Stimulated activated naive B cell treated with anti-CD40 and anti-IgM and Interleukin-4, amounts not matched to agents 10 μg/mL and 1 μg/mL and 100 μg/mL, for 72 hours (primary cell): Measurements from ENCODE around the gene ETFBKMT.

Source experiments
- ATAC-seq, 2 donors: fragments of 150-1000 bp; cut with Tn5 transposase; replicated peaks; 2 replicates each; pipeline ENCODE4 v1.10.0; 2021; ENCODE audit warnings: moderate library complexity in 1 of 2
- DNase-seq: peaks from one replicate; pipeline ENCODE4 v3.0.0; 2021
- H3K27ac Mint-ChIP-seq: one replicate; pipeline ENCODE4 v1.8.0; 2022; ENCODE audit warnings: mild to moderate bottlenecking, mixed read lengths
- H3K27me3 Mint-ChIP-seq, 2 donors: one replicate each; pipeline ENCODE4 v1.8.0; 2022; ENCODE audit warnings: mixed read lengths in 2 of 2
- H3K36me3 Mint-ChIP-seq, 2 donors: one replicate each; pipeline ENCODE4 v1.8.0; 2022; ENCODE audit warnings: mixed read lengths in 2 of 2, mild to moderate bottlenecking in 1 of 2
- H3K4me1 Mint-ChIP-seq, 2 donors: one replicate each; pipeline ENCODE4 v1.8.0; 2022; ENCODE audit warnings: mixed read lengths in 2 of 2, mild to moderate bottlenecking in 1 of 2
- H3K4me3 Mint-ChIP-seq, 2 donors: one replicate each; pipeline ENCODE4 v1.8.0; 2022; ENCODE audit warnings: mild to moderate bottlenecking in 2 of 2, mixed read lengths in 2 of 2, moderate library complexity in 1 of 2
- H3K9me3 Mint-ChIP-seq, 2 donors: one replicate each; pipeline ENCODE4 v1.8.0; 2022; ENCODE audit warnings: mixed read lengths in 2 of 2, mild to moderate bottlenecking in 1 of 2

ETFBKMT gene

DNA sequence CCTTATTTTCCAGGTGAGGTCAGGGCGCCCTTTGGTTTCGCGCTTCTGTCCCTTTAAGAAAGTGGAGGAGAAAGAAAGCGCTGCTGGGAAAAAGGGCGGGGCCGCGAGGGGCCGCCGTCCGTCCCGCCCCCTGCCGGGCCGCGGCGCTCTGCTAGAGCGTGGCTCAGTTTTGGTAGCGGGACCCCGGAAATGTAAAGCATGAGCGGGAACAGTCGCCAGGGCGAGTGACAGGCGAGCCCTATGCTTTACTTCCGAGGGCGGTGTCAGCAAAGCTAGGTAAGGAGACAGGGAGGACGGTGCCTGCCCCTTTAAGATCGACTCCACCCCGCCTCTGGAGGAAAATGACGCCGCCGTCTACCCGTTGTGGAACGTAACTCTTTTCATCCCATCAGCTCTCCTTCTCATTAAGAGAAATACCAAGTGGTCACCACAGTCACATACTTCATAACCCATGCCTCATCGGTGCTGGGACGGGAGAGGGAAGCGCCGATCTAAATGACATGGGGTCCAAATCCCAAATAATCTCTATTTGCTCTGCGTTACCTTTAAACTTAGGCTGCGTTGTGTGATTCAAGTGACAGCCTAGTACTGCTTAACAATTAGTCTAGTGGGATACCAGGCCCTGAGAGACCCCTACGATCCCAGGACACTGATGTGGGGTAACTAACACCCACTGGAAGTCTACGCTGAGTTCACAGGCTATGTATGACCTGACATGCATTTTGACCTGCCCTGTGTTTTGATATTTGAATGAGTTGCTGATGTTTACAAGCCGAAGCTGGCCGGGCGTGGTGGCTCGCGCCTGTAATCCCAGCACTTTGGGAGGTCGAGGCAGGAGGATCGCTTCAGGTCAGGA lies at the start of gene ETFBKMT:
TSS of gene ETFBKMT (plus strand) at position 602 of the 856 bp plus-strand sequence. CDS start 2,266 bp downstream, outside the sequence.
- peak within 1 kb of the TSS; percentile 88 to 91 for H3K4me3 Mint-ChIP-seq
- H3K36me3 Mint-ChIP-seq = peaks cover 0 to 4% of the 10 kb centered on the region in 2 donors
- ATAC-seq (peak; percentile 99), DNase-seq (peak; percentile 95)
- peaks cover 0 to 1% of the 10 kb centered on the region in 2 donors for H3K9me3 Mint-ChIP-seq
- H3K4me1 Mint-ChIP-seq = peaks cover 12 to 18% of the 10 kb centered on the region in 2 donors
- H3K27ac Mint-ChIP-seq = peak within 1 kb of the TSS; percentile 89
- no peaks in the 10 kb centered on the region for H3K27me3 Mint-ChIP-seq

DNA sequence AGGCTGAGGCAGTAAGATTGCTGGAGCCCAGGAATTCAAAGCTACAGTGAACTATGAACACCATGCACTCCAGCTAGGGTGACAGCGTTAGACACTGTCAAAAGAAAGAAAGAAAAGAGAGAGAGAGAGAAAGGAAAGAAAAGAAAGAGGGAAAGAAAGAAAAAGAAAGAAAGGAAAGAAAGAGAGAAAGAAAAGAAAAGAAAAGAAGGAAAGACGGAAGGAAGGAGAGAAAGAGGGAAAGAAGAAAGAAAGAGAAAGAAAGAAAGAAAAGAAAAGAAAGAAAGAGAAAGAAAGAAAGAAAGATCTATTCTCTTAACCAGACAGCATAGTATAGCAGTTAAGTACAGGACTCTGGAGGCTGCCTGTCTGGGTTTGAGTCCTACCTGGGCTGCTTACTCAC lies 46.7 kb upstream of the ETFBKMT start:
- DNase-seq (no peak), ATAC-seq (no peak)
- Mint-ChIP-seq H3K36me3 (peaks cover 4 to 7% of the 10 kb centered on the region in 2 donors), H3K27ac (no peak overlapping the region), H3K4me3 (no peak overlapping the region), H3K4me1 (no peaks in the 10 kb centered on the region), H3K27me3 (no peaks in the 10 kb centered on the region), H3K9me3 (peaks cover 5 to 6% of the 10 kb centered on the region in 2 donors)

GRCh38 chr12:31618228-31619025 lies 41.1 kb upstream of the ETFBKMT start:
- Mint-ChIP-seq H3K9me3 (no peaks in the 10 kb centered on the region), H3K4me1 (peaks cover 8 to 22% of the 10 kb centered on the region in 2 donors), H3K27me3 (no peaks in the 10 kb centered on the region), H3K27ac (no peak overlapping the region), H3K36me3 (no peaks in the 10 kb centered on the region), H3K4me3 (no peak overlapping the region)
- DNase-seq (no peak), ATAC-seq (no peak)

DNA sequence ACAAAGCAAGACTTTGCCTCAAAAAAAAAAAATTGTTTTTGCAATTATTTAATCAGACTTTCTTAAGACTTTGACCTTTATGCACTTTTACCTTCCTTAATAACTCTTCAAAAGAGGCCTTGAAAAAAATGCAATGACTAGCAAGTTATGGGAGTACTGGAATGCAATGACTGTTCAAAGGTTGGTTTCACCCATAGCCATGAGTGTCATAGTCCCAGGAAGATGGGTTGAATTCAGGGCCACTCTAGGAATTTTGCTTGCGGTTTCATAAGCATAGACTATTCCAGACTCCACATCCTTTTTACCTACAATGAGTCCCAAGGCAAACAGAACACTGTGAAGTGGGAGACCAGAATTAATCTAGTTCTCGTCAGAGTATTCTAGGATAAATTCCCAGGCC lies 39.2 kb upstream of the ETFBKMT start:
- no peak for DNase-seq
- Mint-ChIP-seq H3K9me3 (no peaks in the 10 kb centered on the region), H3K4me1 (peaks cover 8 to 22% of the 10 kb centered on the region in 2 donors), H3K4me3 (no peak overlapping the region), H3K27ac (no peak overlapping the region), H3K27me3 (no peaks in the 10 kb centered on the region), H3K36me3 (no peaks in the 10 kb centered on the region)
- no peak for ATAC-seq

DNA sequence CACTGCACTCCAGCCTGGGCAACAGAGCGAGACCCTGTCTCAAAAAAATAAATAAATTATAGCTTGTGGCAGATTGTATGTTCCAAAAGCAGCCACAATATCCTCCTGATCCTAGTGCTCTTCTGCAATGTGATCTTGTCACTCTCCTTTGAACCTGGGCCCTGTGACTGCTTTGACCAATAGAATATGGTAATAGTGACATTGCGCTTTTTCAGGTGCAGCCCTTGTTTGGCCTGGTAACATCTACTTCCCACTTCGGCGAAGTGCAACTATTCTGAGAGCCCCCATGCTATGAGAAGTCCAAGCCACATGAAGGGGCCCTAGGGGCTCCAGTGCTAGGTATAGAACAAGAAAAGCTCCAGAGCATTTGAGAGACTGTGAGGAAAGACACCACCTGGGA lies 37.5 kb upstream of the ETFBKMT start:
- no peaks in the 10 kb centered on the region for H3K9me3 Mint-ChIP-seq
- no peak overlapping the region for H3K4me3 Mint-ChIP-seq
- no peaks in the 10 kb centered on the region for H3K36me3 Mint-ChIP-seq
- no peaks in the 10 kb centered on the region for H3K27me3 Mint-ChIP-seq
- peaks cover 8 to 22% of the 10 kb centered on the region in 2 donors for H3K4me1 Mint-ChIP-seq
- no peak overlapping the region for H3K27ac Mint-ChIP-seq
- DNase-seq (no peak), ATAC-seq (no peak)

GRCh38 chr12:31626270-31626995 lies 33.1 kb upstream of the ETFBKMT start:
- Mint-ChIP-seq H3K9me3 (no peaks in the 10 kb centered on the region), H3K4me1 (peaks cover 0 to 1% of the 10 kb centered on the region in 2 donors), H3K4me3 (no peak overlapping the region), H3K27ac (peak overlapping the region; percentile 65), H3K36me3 (no peaks in the 10 kb centered on the region), H3K27me3 (no peaks in the 10 kb centered on the region)
- no peak for ATAC-seq
- DNase-seq = no peak

- Mint-ChIP-seq H3K36me3 (no peaks in the 10 kb centered on the region), H3K9me3 (no peaks in the 10 kb centered on the region), H3K4me3 (no peak overlapping the region), H3K4me1 (peaks cover 10 to 12% of the 10 kb centered on the region in 2 donors), H3K27ac (no peak overlapping the region), H3K27me3 (no peaks in the 10 kb centered on the region)
- DNase-seq = no peak
- no peak for ATAC-seq
These were observed 31.9 kb upstream of the ETFBKMT start for GRCh38 chr12:31627456-31628054.

DNA sequence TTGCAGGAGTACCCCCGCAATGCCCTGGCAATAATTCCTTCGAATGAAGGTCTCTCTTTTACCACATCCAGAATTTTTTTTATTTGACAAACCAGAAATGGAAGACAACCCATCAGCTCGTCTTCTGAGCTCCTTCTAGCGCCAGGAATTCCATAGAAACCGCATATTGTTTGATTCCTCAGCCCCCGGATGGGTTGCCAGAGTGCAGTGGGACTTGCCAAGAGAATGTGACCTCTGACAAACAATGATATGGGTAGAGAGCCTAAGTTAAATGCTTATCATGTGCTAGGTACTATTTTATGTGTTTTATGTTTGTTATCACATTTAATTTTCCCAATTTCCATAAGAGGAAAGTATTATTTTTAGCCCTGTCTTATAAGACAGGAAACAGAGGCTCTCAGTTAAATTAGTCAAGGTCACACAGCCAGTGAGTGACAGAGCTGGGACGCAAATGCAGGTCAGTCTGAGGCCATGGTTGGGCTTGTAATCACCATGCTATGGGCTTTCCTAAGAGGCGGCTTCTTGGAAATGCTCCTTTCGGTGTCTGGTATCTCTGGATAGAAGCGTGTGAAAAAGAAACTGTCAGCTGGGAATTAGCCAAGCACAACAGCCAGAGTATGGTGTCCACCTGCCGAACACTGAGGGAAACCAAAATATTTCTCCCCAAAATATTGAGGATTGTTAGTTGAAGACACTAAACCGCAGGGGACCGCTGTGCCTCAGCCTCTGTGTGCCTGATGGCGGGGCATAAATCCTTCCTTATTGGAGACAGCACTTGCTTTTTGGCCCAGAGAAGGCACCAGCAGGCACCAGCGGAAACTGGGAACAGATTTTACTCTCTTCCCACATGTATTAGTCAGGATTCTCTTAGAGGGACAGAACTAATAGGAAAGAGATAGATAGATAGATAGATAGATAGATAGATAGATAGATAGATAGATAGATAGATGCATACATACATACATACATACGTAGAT lies 29.4 kb upstream of the ETFBKMT start:
- Mint-ChIP-seq H3K4me3 (no peak overlapping the region), H3K27ac (no peak overlapping the region), H3K9me3 (no peaks in the 10 kb centered on the region), H3K36me3 (no peaks in the 10 kb centered on the region), H3K27me3 (no peaks in the 10 kb centered on the region), H3K4me1 (peaks cover 16 to 20% of the 10 kb centered on the region in 2 donors)
- no peak for ATAC-seq
- DNase-seq = no peak

DNA sequence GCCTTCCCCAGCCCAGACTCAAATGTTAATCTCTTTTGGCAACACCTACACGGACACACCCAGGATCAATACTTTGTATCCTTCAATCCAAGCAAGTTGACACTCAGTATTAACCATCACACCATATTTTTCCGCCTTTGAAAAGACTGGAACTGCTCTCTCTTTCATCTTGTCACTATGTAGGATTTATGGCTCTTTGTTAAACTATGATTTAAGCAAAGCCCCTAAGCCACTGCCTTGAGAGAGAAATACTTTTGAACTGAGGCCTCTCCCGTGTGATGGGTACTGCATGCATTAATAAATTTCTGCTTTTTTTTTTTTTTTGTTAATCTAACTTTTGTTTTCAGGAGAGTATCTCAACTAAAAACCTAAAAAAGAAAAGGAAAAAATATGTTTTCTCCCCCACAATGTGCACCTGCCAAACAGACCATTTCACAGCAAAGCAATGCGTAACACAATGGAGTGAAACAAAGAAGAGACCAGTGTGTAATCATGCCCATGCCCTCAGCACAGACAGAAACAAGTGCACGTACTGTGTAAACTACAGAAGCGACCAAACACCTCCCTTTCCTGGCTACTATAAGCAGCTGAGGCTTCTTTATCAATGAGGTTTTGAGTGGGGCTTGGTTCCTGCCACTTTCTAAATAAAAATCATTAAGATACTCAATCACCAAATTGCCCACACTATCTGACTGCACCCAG lies 28.3 kb upstream of the ETFBKMT start:
- peak overlapping the region; percentile 68 for H3K27ac Mint-ChIP-seq
- H3K36me3 Mint-ChIP-seq = no peaks in the 10 kb centered on the region
- DNase-seq = no peak
- no peak overlapping the region for H3K4me3 Mint-ChIP-seq
- peaks cover 18 to 25% of the 10 kb centered on the region in 2 donors for H3K4me1 Mint-ChIP-seq
- H3K9me3 Mint-ChIP-seq = no peaks in the 10 kb centered on the region
- H3K27me3 Mint-ChIP-seq = no peaks in the 10 kb centered on the region
- no peak for ATAC-seq

DNA sequence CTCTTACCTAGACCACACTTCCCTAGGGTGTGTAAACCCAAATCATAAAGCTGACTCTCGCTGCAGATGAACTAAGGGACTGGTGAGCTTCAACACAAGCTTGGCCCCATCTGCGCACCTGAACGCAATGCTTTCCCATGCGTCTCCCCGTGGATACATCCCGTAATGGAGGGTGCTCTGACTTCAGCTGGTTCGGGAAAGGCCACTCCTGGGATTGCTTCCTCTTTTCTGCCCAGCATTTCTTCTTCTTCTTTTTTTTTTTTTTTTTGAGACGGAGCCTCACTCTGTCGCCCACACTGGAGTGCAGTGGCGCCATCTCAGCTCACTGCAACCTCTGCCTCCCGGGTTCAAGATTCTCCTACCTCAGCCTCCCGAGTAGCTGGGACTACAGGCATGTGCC lies 27.7 kb upstream of the ETFBKMT start:
- H3K4me3 Mint-ChIP-seq = no peak overlapping the region
- peak overlapping the region; percentile 68 for H3K27ac Mint-ChIP-seq
- no peaks in the 10 kb centered on the region for H3K27me3 Mint-ChIP-seq
- ATAC-seq (no peak), DNase-seq (no peak)
- no peaks in the 10 kb centered on the region for H3K36me3 Mint-ChIP-seq
- peaks cover 19 to 31% of the 10 kb centered on the region in 2 donors for H3K4me1 Mint-ChIP-seq
- H3K9me3 Mint-ChIP-seq = no peaks in the 10 kb centered on the region

DNA sequence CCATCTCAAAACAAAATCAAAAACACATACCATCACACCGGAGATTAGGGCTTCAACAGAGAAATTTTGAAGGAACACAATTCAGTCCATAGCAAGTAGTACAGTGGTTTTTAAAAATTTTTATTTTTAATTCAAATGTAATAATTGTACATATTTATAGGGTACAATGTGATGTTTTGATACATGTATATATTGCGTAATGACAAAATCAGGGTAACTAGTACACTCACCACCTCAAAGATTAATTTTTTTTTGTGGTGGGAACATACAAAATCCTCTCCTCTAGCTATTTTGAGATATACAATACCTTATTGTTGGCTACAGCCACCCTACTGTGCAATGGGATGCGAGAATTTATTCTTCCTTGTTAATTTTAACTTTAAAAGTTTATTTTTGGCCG lies 26.0 kb upstream of the ETFBKMT start:
- DNase-seq (no peak), ATAC-seq (no peak)
- no peaks in the 10 kb centered on the region for H3K36me3 Mint-ChIP-seq
- H3K27me3 Mint-ChIP-seq = no peaks in the 10 kb centered on the region
- H3K27ac Mint-ChIP-seq = no peak overlapping the region
- H3K4me1 Mint-ChIP-seq = peaks cover 20 to 39% of the 10 kb centered on the region in 2 donors
- no peaks in the 10 kb centered on the region for H3K9me3 Mint-ChIP-seq
- no peak overlapping the region for H3K4me3 Mint-ChIP-seq

GRCh38 chr12:31634620-31635019 lies 24.9 kb upstream of the ETFBKMT start:
- Mint-ChIP-seq H3K36me3 (no peaks in the 10 kb centered on the region), H3K4me1 (peaks cover 20 to 39% of the 10 kb centered on the region in 2 donors), H3K9me3 (no peaks in the 10 kb centered on the region), H3K27ac (peak overlapping the region; percentile 84), H3K27me3 (no peaks in the 10 kb centered on the region), H3K4me3 (no peak overlapping the region)
- DNase-seq (no peak), ATAC-seq (no peak)
